Adrenal gland (tissue), 12 donors: ENCODE data around the gene BRD2. TPM values are rescaled to one million over a fixed set of nuclear protein-coding genes. Genes with fewer than 3 reads are reported as not detected.

ENCODE experiments used
- DNase-seq, 7 donors: peaks; one replicate each; pipeline ENCODE4 v3.0.0-alpha.2; 2019 to 2020
- H3K27ac ChIP-seq, 5 donors: fragments of 200-600 bp; sonication (generic) in 4 of 5; 1 replicate in 3 of 5; 2 replicates in 2 of 5; pipeline versions ENCODE4 v1.5.1 to v1.8.0; 2016 to 2020; ENCODE audit warnings: mild to moderate bottlenecking in 1 of 5
- H3K27me3 ChIP-seq: fragments of 200-600 bp; 2 replicates; pipeline ENCODE4 v1.8.0; 2021
- H3K36me3 ChIP-seq, 2 donors: fragments of 200-600 bp; replicated peaks in 1 of 2; 1 replicate in 1 of 2; 2 replicates in 1 of 2; pipeline versions ENCODE4 v1.5.1 to v1.8.0; 2018 to 2022
- H3K4me1 ChIP-seq, 2 donors: fragments of 200-600 bp; replicated peaks in 1 of 2; 1 replicate in 1 of 2; 2 replicates in 1 of 2; pipeline versions ENCODE4 v1.5.1 to v1.8.0; 2018 to 2021
- H3K4me3 ChIP-seq, 4 donors: fragments of 200-600 bp; sonication (generic) in 3 of 4; one replicate each; pipeline ENCODE4 v1.5.1; 2016 to 2018
- H3K9me3 ChIP-seq, 3 donors: fragments of 200-600 bp; sonication (generic) in 1 of 3; replicated peaks in 1 of 3; 1 replicate in 2 of 3; 2 replicates in 1 of 3; pipeline versions ENCODE4 v1.5.1 to v1.8.0; 2016 to 2021
- CTCF ChIP-seq, 6 experiments: fragments of 450-650 bp in 4 of 6; fragments of 200-600 bp in 2 of 6; sonication (generic) in 1 of 6; IDR thresholded peaks; 1 replicate in 5 of 6; 2 replicates in 1 of 6; pipeline versions ENCODE4 v1.5.1 to v1.8.0; 2016 to 2021; ENCODE audit warnings: antibody characterized with exemption in 6 of 6, mild to moderate bottlenecking in 2 of 6, moderate library complexity in 1 of 6
- POLR2A ChIP-seq, 2 donors: fragments of 450-650 bp; IDR thresholded peaks; one replicate each; pipeline ENCODE4 v1.6.1; 2017; ENCODE audit warnings: antibody characterized with exemption in 2 of 2, mild to moderate bottlenecking in 2 of 2, moderate library complexity in 1 of 2
- WGBS, 4 donors: extraction: QIAGEN DNeasy Blood & Tissue Kit in 2 of 4; methylation state at CpG; one replicate each; pipeline versions ENCODE4 v1.1.5 to v1.1.7; 2013 to 2017; 5-methylcytosine and 5-hydroxymethylcytosine counted together
- intact Hi-C, 2 donors: fragments of 100-400 bp; cut with DNase I; formaldehyde crosslinking; loops; one replicate each; pipeline versions ENCODE4 v1.14.1 to v1.15.0; 2022 to 2023
- polyA plus RNA-seq, 3 donors: library from polyadenylated mRNA; stranded (reverse); fragments of 200-250 nt in 2 of 3; fragments of 350-450 nt in 1 of 3; fragmentation: Illumina TruSeq in 1 of 3; extraction: RNeasy Lipid Tissue Mini Kit (QIAGEN cat#74804) in 1 of 3; gene quantifications; one replicate each; pipeline ENCODE4 v1.2.3, GENCODE V29; 2013 to 2014
- total RNA-seq, 9 donors: library from RNA; depleted of rRNA in 4 of 9; stranded (reverse); fragments of >200 nt in 4 of 9; fragments of 120-200 nt in 1 of 9; fragmentation: NEBNext Ultra II Directional in 1 of 9; extraction: Animal tissue kit (Norgen Biotek cat#: 25700) in 1 of 9; gene quantifications; one replicate each; pipeline versions ENCODE4 v1.1.0 to v1.2.4, GENCODE V29; 2013 to 2023
- donor health status: healthy with polysubstance abuse.
- donor health status: Bipolar disorder and iron deficiency.
- donor health status: DM: yes; HTN: yes; CAD: no.
- donor health status: DM: no; HTN: no; CAD: no.
- donor health status: DM: no; HTN: no; CAD: no.
- donor health status: DM: yes; HTN: yes; CAD: no.

The BRD2 gene
- total and polyA plus RNA-seq, 12 donors = 127 to 288 (median 152) TPM

- no peaks in the 10 kb centered on the region for H3K27me3 ChIP-seq
- H3K9me3 ChIP-seq = no peaks in the 10 kb centered on the region
- no peak for DNase-seq
- peaks cover 27 to 56% of the 10 kb centered on the region in 2 donors for H3K4me1 ChIP-seq
- no peak overlapping the region for H3K27ac ChIP-seq
- intact Hi-C loops = no loop called here
- TF ChIP-seq CTCF (IDR thresholded peaks at IDR 0.05) (no peak), POLR2A (IDR thresholded peaks at IDR 0.05) (no peak)
- H3K4me3 ChIP-seq = no peak overlapping the region
- peaks cover 3 to 89% of the 10 kb centered on the region in 2 donors for H3K36me3 ChIP-seq
- WGBS, 4 donors = 63 to 67% (median 66%) methylated on average over 10 of the region's 10 CpGs
Measured at GRCh38 chr6:32977272-32977952, 9.0 kb downstream of the BRD2 start.

- no peak for TF ChIP-seq POLR2A (IDR thresholded peaks at IDR 0.05)
- TF ChIP-seq CTCF (IDR thresholded peaks at IDR 0.05) = no peak
- Histone ChIP-seq H3K4me3 (no peak overlapping the region), H3K27ac (no peak overlapping the region), H3K27me3 (no peaks in the 10 kb centered on the region), H3K36me3 (peaks cover 3 to 88% of the 10 kb centered on the region in 2 donors), H3K4me1 (peaks cover 27 to 56% of the 10 kb centered on the region in 2 donors), H3K9me3 (no peaks in the 10 kb centered on the region)
- DNase-seq = no peak
- WGBS, 4 donors = 53 to 62% (median 59%) methylated on average over 7 of the region's 7 CpGs
- intact Hi-C loops = no loop called here
Measured at GRCh38 chr6:32977953-32978324, 9.5 kb downstream of the BRD2 start.

GRCh38 chr6:32979720-32980487 is 11.5 kb downstream of the BRD2 start:
- Histone ChIP-seq H3K27ac (no peak overlapping the region), H3K9me3 (no peaks in the 10 kb centered on the region)

More at GRCh38 chr6:32979720-32980487, 11.5 kb downstream of the BRD2 start:
- DNase-seq = no peak
- intact Hi-C loops = loop anchor here (5.0 kb wide), 2 partner anchors 48 to 93 kb away; no protein-coding TSS in a partner anchor
- no peak for TF ChIP-seq CTCF (IDR thresholded peaks at IDR 0.05)
- TF ChIP-seq POLR2A (IDR thresholded peaks at IDR 0.05) = no peak
- peaks cover 24 to 49% of the 10 kb centered on the region in 2 donors for H3K4me1 ChIP-seq
- no peak overlapping the region for H3K4me3 ChIP-seq
- H3K36me3 ChIP-seq = peaks cover 3 to 79% of the 10 kb centered on the region in 2 donors
- WGBS, 4 donors = 83 to 88% (median 86%) methylated on average over 12 of the region's 12 CpGs
- no peaks in the 10 kb centered on the region for H3K27me3 ChIP-seq
